HepG2 (cell line): ENCODE data around the gene ANAPC2. TPM values are rescaled to one million over a fixed set of nuclear protein-coding genes. Genes with fewer than 3 reads are reported as not detected.

Experiments
- ATF5 ChIP-seq: sonication (generic); formaldehyde crosslinking; IDR thresholded peaks from 2 replicates; pipeline ENCODE4 v1.4.0; 2020; ENCODE audit warnings: mild to moderate bottlenecking, low read depth, missing genetic modification reagents
- CCAR2 ChIP-seq: fragments of 200-400 bp; formaldehyde crosslinking; optimal IDR thresholded peaks from 2 replicates; pipeline ENCODE3; 2018; ENCODE audit warnings: low read depth, mild to moderate bottlenecking, low read length, moderate library complexity
- E2F2 ChIP-seq: sonication (generic); formaldehyde crosslinking; IDR thresholded peaks from 2 replicates; pipeline ENCODE4 v1.4.0; 2020; ENCODE audit warnings: missing genetic modification reagents, borderline replicate concordance
- NFE2L2 ChIP-seq: fragments of 150-350 bp; IDR thresholded peaks from 2 replicates; pipeline ENCODE4 v1.6.1; 2014; ENCODE audit warnings: low read length
- NR2F2 ChIP-seq: IDR thresholded peaks from 2 replicates; pipeline ENCODE4 v1.6.1; 2012; ENCODE audit warnings: low read depth, inconsistent platforms, borderline replicate concordance
- PHF20 ChIP-seq: sonication (generic); formaldehyde crosslinking; IDR thresholded peaks from 2 replicates; pipeline ENCODE4 v1.5.0; 2020; ENCODE audit warnings: mild to moderate bottlenecking, missing genetic modification reagents
- RFX3 ChIP-seq: IDR thresholded peaks from 2 replicates; pipeline ENCODE4 v1.6.1; 2016; ENCODE audit warnings: missing biosample characterization, missing genetic modification reagents
- SNAI1 ChIP-seq: sonication (generic); formaldehyde crosslinking; IDR thresholded peaks from 2 replicates; pipeline ENCODE4 v1.5.0; 2020; ENCODE audit warnings: mild to moderate bottlenecking, missing genetic modification reagents, borderline replicate concordance
- TAF1 ChIP-seq: sonication (generic); formaldehyde crosslinking; IDR thresholded peaks from 2 replicates; pipeline ENCODE4 v1.4.0; 2020; ENCODE audit warnings: missing genetic modification reagents
- TFE3 ChIP-seq: IDR thresholded peaks from 2 replicates; pipeline ENCODE4 v1.6.1; 2016
- USF2 ChIP-seq, 2 experiments: sonication (generic) in 1 of 2; formaldehyde crosslinking in 1 of 2; IDR thresholded peaks; 2 replicates each; pipeline versions ENCODE4 v1.5.1 to v1.6.1; 2011 to 2020; ENCODE audit warnings: borderline replicate concordance in 1 of 2, low read depth in 1 of 2, low read length in 1 of 2, mild to moderate bottlenecking in 1 of 2, missing genetic modification reagents in 1 of 2, moderate library complexity in 1 of 2
- ZFP90 ChIP-seq: sonication (generic); formaldehyde crosslinking; IDR thresholded peaks from 2 replicates; pipeline ENCODE4 v1.8.0; 2022; ENCODE audit warnings: missing genetic modification reagents, mild to moderate bottlenecking, inconsistent platforms, borderline replicate concordance
- ZHX1 ChIP-seq: sonication (generic); formaldehyde crosslinking; IDR thresholded peaks from 2 replicates; pipeline ENCODE4 v1.8.1; 2022; ENCODE audit warnings: low read depth, mild to moderate bottlenecking, missing genetic modification reagents
- ZNF282 ChIP-seq: fragments of 450-650 bp; IDR thresholded peaks from 2 replicates; pipeline ENCODE4 v1.6.1; 2018; ENCODE audit not compliant: partially characterized antibody
- ZNF30 ChIP-seq: sonication (generic); formaldehyde crosslinking; IDR thresholded peaks from 2 replicates; pipeline ENCODE4 v1.5.0; 2020; ENCODE audit warnings: mild to moderate bottlenecking, missing genetic modification reagents
- ZNF576 ChIP-seq: sonication (generic); formaldehyde crosslinking; IDR thresholded peaks from 2 replicates; pipeline ENCODE4 v1.4.0; 2020; ENCODE audit warnings: mild to moderate bottlenecking, missing genetic modification reagents
- ZNF589 ChIP-seq: sonication (generic); formaldehyde crosslinking; conservative IDR thresholded peaks from 2 replicates; pipeline ENCODE4 v1.8.0; 2022; ENCODE audit warnings: mild to moderate bottlenecking, moderate library complexity, missing genetic modification reagents
- polyA plus RNA-seq, 8 experiments: library from polyadenylated mRNA; depleted of rRNA in 3 of 8; stranded (reverse) in 7 of 8; unstranded in 1 of 8; fragments of >200 nt; fragmentation: Illumina TruSeq in 4 of 8; extraction: Trizol in 4 of 8; gene quantifications; 2 replicates each; pipeline versions ENCODE4 v1.2.1 to v1.2.3, GENCODE V29; 2011 to 2016; ENCODE audit warnings: low read depth in 4 of 8, missing spikeins in 1 of 8, mixed read lengths in 1 of 8; ENCODE audit not compliant: insufficient read depth in 1 of 8
- total RNA-seq, 5 experiments: library from RNA; depleted of rRNA; stranded (reverse); fragments of >200 nt; fragmentation: Illumina TruSeq; extraction: Trizol; gene quantifications; 2 replicates each; pipeline ENCODE4 v1.2.3, GENCODE V29; 2016; ENCODE audit warnings: low read depth in 1 of 5

Gene ANAPC2
- total and polyA plus RNA-seq, 2 of the 13 experiments (the other 11 are each of a cell fraction or from before 2014, with no cell fraction given), result 12.3 to 15.4 TPM

GRCh38 chr9:137217276-137218211 is 29.2 kb upstream of the ANAPC2 start (continued):
- TF ChIP-seq ZFP90 (CRISPR knock-in tag) (peak; percentile 93), ZNF282 (no peak), NFE2L2 (no peak), ATF5 (CRISPR knock-in tag) (no peak), PHF20 (peak; percentile 60), TAF1 (peak; percentile 64), ZNF576 (no peak), TFE3 (0 out of 2 replicates have a peak, but pooled peaks have one; percentile 20), CCAR2 (no peak), ZNF30 (CRISPR knock-in tag) (no peak), RFX3 (CRISPR knock-in tag) (no peak), ZNF589 (CRISPR knock-in tag) (no peak), ZHX1 (CRISPR knock-in tag) (no peak), USF2 (IDR thresholded peaks at IDR 0.05; ENCODE audit: low read depth, low read length) (no peak), USF2 (CRISPR knock-in tag; IDR thresholded peaks at IDR 0.05; ENCODE audit: borderline replicate concordance) (no peak), E2F2 (CRISPR knock-in tag) (no peak), NR2F2 (no peak), SNAI1 (0 out of 2 replicates have a peak, but pooled peaks have one; percentile 64)
